Central memory CD8-positive, alpha-beta T cell (primary cell): ENCODE results near the gene CNTN1.

Source experiments
- ATAC-seq: fragments of 150-1000 bp; cut with Tn5 transposase; replicated peaks from 2 replicates; pipeline ENCODE4 v1.10.0; 2022; ENCODE audit warnings: mild to moderate bottlenecking, moderate FRiP score, moderate number of reproducible peaks; ENCODE audit not compliant: poor library complexity, severe bottlenecking; ENCODE audit errors: extremely low read depth
- DNase-seq, 2 donors: peaks; one replicate each; pipeline ENCODE4 v3.0.0; 2021; ENCODE audit warnings: low spot score in 2 of 2
- H3K27ac Mint-ChIP-seq: one replicate; pipeline ENCODE4 v1.8.0; 2022; ENCODE audit warnings: low read depth, mild to moderate bottlenecking, moderate library complexity, mixed read lengths
- H3K27me3 Mint-ChIP-seq: one replicate; pipeline ENCODE4 v1.8.0; 2022; ENCODE audit warnings: mixed read lengths
- H3K36me3 Mint-ChIP-seq: one replicate; pipeline ENCODE4 v1.8.0; 2022; ENCODE audit warnings: mild to moderate bottlenecking, moderate library complexity, mixed read lengths; ENCODE audit not compliant: insufficient read depth
- H3K4me1 Mint-ChIP-seq: one replicate; pipeline ENCODE4 v1.8.0; 2022; ENCODE audit warnings: mixed read lengths
- H3K4me3 Mint-ChIP-seq: one replicate; pipeline ENCODE4 v1.8.0; 2022; ENCODE audit warnings: mild to moderate bottlenecking, moderate library complexity, mixed read lengths
- H3K9me3 Mint-ChIP-seq: one replicate; pipeline ENCODE4 v1.8.0; 2022; ENCODE audit warnings: mixed read lengths

CNTN1 gene

DNA sequence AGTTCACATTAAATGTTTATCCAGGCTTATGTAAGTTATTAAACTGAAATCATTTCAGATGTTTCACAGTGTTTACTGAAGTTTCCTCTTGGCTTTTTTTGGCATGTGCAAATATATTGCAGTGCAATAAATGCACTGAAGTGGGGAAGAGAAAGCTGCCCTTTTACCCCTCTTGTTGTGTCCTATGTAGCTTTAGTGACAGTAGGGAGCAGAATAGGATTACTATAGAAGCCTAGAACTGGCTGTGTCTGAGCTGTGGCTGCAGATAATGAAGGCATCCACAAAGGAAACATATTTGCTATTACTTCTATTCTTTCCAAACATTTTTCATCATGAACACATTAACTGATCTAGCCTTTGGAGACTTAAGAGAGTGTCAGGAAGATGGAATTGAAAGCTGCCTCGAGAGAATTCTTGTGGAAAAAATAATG lies 24.1 kb upstream of the CNTN1 start:
- no peak overlapping the region for H3K4me3 Mint-ChIP-seq
- no peak for ATAC-seq
- no peaks in the 10 kb centered on the region for H3K4me1 Mint-ChIP-seq
- H3K36me3 Mint-ChIP-seq, result no peaks in the 10 kb centered on the region
- H3K9me3 Mint-ChIP-seq, result no peaks in the 10 kb centered on the region
- H3K27ac Mint-ChIP-seq, result no peak overlapping the region
- DNase-seq, result no peak
- H3K27me3 Mint-ChIP-seq, result no peaks in the 10 kb centered on the region

- Mint-ChIP-seq H3K27ac (no peak overlapping the region), H3K36me3 (no peaks in the 10 kb centered on the region), H3K4me3 (no peak overlapping the region), H3K27me3 (no peaks in the 10 kb centered on the region), H3K9me3 (peaks cover 4% of the 10 kb centered on the region), H3K4me1 (no peaks in the 10 kb centered on the region)
- DNase-seq (no peak), ATAC-seq (no peak)
Observed at GRCh38 chr12:40672741-40673271, 19.4 kb upstream of the CNTN1 start.

DNA sequence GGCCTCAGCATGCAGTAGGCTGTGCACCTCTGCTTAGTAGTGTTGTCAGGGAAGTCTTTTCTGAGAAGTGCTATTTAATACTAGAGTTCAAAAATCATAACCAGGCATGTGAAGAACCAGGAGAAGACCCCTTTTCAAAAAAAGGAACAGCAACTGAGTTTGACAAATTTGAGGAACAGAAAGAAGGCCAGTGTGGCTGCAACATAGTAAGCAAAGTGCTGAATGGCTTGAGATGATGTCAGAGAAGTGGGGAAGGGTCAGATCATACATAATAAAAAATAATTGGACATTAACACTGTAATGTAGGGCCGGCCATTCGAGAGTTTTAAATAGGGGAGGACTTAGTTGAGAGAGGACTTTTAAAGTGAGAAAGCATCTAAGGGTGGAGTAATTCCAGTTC lies 11.1 kb upstream of the CNTN1 start:
- no peaks in the 10 kb centered on the region for H3K4me1 Mint-ChIP-seq
- H3K27ac Mint-ChIP-seq, result no peak overlapping the region
- ATAC-seq (no peak), DNase-seq (no peak)
- H3K4me3 Mint-ChIP-seq, result no peak overlapping the region
- H3K27me3 Mint-ChIP-seq, result no peaks in the 10 kb centered on the region
- H3K36me3 Mint-ChIP-seq, result peaks cover 2% of the 10 kb centered on the region
- H3K9me3 Mint-ChIP-seq, result peaks cover 32% of the 10 kb centered on the region

DNA sequence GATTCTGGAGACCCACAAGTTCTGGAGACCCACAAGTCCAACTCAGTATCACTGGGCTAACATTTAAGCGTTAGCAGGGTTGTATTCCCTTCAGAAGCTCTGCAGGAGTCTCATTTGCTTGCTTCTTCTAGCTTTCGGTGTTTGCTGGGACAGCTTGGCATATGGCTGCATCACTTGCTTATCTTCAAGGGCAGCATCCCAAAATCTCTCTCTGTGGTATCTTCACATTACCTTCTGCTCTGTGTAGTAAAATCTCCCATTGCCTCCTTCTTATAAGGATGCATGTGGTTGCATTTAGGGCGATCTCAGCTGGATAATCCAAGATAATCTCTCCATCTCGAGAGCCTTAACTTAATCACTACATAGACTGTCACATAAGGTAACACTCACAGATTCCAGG lies 7.3 kb upstream of the CNTN1 start:
- H3K4me1 Mint-ChIP-seq, result no peaks in the 10 kb centered on the region
- no peak for ATAC-seq

GRCh38 chr12:40688085-40688725 lies 4.0 kb upstream of the CNTN1 start:
- no peak overlapping the region for H3K4me3 Mint-ChIP-seq
- no peak for DNase-seq
- no peaks in the 10 kb centered on the region for H3K4me1 Mint-ChIP-seq

More for the DNA sequence above, 7.3 kb upstream of the CNTN1 start:
- no peak overlapping the region for H3K4me3 Mint-ChIP-seq
- H3K36me3 Mint-ChIP-seq, result peaks cover 2% of the 10 kb centered on the region
- no peaks in the 10 kb centered on the region for H3K27me3 Mint-ChIP-seq
- H3K27ac Mint-ChIP-seq, result no peak overlapping the region
- H3K9me3 Mint-ChIP-seq, result peaks cover 20% of the 10 kb centered on the region
- no peak for DNase-seq

GRCh38 chr12:40689576-40689975 lies 2.7 kb upstream of the CNTN1 start:
- no peaks in the 10 kb centered on the region for H3K9me3 Mint-ChIP-seq
- DNase-seq (no peak), ATAC-seq (no peak)
- H3K27me3 Mint-ChIP-seq, result no peaks in the 10 kb centered on the region
- no peaks in the 10 kb centered on the region for H3K36me3 Mint-ChIP-seq
- no peak overlapping the region for H3K27ac Mint-ChIP-seq
- H3K4me1 Mint-ChIP-seq, result no peaks in the 10 kb centered on the region
- no peak overlapping the region for H3K4me3 Mint-ChIP-seq

More at GRCh38 chr12:40688085-40688725, 4.0 kb upstream of the CNTN1 start:
- ATAC-seq, result no peak
- Mint-ChIP-seq H3K27me3 (no peaks in the 10 kb centered on the region), H3K9me3 (peaks cover 4% of the 10 kb centered on the region), H3K27ac (no peak overlapping the region), H3K36me3 (no peaks in the 10 kb centered on the region)

DNA sequence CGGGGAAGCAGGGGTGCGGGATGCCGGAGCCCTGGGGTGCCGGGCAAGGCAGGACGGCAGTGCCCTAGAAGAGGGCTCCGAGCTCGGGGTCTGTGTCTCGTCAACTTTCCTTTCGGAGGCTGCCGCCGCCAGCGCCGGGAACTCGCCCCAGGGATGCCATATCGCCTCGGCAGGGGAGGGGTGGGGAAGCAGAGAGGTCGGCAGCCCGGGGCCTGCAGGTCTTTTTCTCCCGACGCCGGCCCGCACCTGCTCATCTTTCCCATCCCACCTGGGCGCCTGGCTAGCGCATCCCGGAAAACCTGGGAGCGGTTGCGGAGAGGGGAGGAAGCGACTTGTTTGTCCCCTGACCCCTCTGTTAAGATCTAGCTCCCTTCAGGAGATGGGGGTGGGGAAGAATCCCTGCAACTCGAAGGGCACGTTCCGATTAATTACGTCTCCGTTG lies 547 bp downstream of the CNTN1 start:
- Mint-ChIP-seq H3K27ac (no peak overlapping the region), H3K4me3 (no peak overlapping the region), H3K27me3 (no peaks in the 10 kb centered on the region), H3K36me3 (no peaks in the 10 kb centered on the region), H3K9me3 (no peaks in the 10 kb centered on the region), H3K4me1 (no peaks in the 10 kb centered on the region)
- no peak for ATAC-seq
- no peak for DNase-seq

GRCh38 chr12:40693207-40693821 lies 1.1 kb downstream of the CNTN1 start:
- Mint-ChIP-seq H3K36me3 (no peaks in the 10 kb centered on the region), H3K27me3 (no peaks in the 10 kb centered on the region), H3K4me3 (no peak overlapping the region), H3K27ac (no peak overlapping the region), H3K4me1 (no peaks in the 10 kb centered on the region), H3K9me3 (no peaks in the 10 kb centered on the region)
- ATAC-seq, result no peak
- no peak for DNase-seq

DNA sequence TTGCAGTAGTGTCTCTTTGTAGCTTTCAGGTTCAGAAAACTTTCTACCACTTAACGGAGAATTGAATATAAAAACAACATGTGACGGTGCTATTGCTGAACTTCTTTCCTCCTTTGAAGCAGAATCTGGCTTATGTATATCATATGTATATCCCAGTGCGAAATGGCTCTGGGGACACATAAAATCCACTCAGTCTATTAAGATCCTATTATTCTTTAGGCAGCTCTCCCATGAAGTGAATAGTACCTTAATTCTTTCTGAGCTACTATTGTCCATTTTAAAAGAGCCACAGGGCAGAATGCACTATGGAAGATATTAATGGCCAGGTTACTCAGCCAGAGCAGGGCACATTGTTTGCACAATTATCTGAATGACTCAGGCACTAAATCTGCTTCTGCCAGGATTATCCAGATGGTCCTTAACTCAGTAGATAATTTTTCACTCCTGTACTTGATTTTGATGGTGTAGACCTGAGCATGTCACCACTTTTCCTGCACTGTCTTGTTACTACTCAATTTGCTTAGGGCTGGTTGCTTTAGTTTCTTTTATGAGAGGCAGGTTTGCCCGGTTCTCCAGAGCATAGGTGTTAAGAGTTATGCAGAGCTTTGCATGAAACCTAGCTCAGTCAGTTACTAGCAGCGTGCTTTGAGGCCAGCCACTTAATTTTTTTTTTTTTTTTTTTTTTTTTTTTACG lies 5.5 kb downstream of the CNTN1 start:
- Mint-ChIP-seq H3K4me3 (no peak overlapping the region), H3K27ac (no peak overlapping the region), H3K27me3 (no peaks in the 10 kb centered on the region), H3K36me3 (no peaks in the 10 kb centered on the region), H3K4me1 (no peaks in the 10 kb centered on the region), H3K9me3 (peaks cover 6% of the 10 kb centered on the region)
- ATAC-seq, result no peak
- no peak for DNase-seq

GRCh38 chr12:40701756-40702155 lies 9.5 kb downstream of the CNTN1 start:
- Mint-ChIP-seq H3K27ac (no peak overlapping the region), H3K4me1 (no peaks in the 10 kb centered on the region), H3K36me3 (no peaks in the 10 kb centered on the region), H3K9me3 (peaks cover 12% of the 10 kb centered on the region), H3K27me3 (no peaks in the 10 kb centered on the region), H3K4me3 (no peak overlapping the region)
- no peak for DNase-seq
- ATAC-seq, result no peak

GRCh38 chr12:40711121-40711520 lies 18.9 kb downstream of the CNTN1 start:
- no peak overlapping the region for H3K4me3 Mint-ChIP-seq
- H3K36me3 Mint-ChIP-seq, result peaks cover 1% of the 10 kb centered on the region
- H3K4me1 Mint-ChIP-seq, result no peaks in the 10 kb centered on the region
- DNase-seq (no peak), ATAC-seq (no peak)
- H3K27ac Mint-ChIP-seq, result no peak overlapping the region
- peaks cover 20% of the 10 kb centered on the region for H3K9me3 Mint-ChIP-seq
- H3K27me3 Mint-ChIP-seq, result no peaks in the 10 kb centered on the region

DNA sequence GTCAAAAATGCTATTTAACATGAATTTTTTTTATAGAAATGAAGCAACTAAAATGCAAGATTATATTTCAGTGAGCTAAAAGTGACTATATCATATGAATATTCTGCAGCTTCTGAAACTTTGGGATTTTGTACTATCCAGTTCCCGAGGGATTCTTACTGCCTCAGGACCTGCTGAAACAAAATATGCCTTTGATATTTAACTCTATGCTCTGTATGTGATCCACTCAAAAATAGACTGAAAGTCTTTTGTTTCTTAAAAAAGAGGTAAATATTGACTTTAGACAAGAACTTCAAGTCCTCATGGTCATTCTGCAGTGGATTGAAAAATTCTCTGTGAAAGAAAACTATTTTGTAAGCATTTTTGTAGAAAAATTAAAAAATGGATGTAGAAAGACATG lies 22.4 kb downstream of the CNTN1 start:
- Mint-ChIP-seq H3K27me3 (no peaks in the 10 kb centered on the region), H3K4me1 (no peaks in the 10 kb centered on the region), H3K4me3 (no peak overlapping the region), H3K36me3 (peaks cover 1% of the 10 kb centered on the region), H3K9me3 (peaks cover 24% of the 10 kb centered on the region), H3K27ac (no peak overlapping the region)
- ATAC-seq, result no peak
- DNase-seq, result no peak

DNA sequence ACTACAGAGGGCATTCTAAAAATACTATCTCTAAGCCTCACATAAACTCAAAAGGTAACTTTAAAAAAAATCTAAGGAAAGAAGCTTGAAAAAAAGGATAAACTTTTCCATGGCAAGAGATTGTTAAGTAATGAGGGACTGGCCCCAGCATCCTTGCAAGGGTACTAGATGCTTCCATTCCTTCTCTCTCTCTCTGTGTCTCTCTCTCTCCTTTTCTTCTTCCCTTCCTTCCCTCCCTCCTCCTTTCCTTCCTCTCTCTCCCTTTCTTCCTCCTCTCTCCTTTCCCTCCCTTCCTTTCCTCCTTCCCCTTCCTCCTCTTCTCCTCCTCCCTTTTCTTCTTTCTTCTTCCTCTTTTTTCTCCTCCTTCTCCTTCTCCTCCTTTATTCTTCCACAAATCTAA lies 23.8 kb downstream of the CNTN1 start:
- no peaks in the 10 kb centered on the region for H3K27me3 Mint-ChIP-seq
- H3K9me3 Mint-ChIP-seq, result peaks cover 24% of the 10 kb centered on the region
- H3K4me1 Mint-ChIP-seq, result no peaks in the 10 kb centered on the region
- H3K36me3 Mint-ChIP-seq, result peaks cover 1% of the 10 kb centered on the region
- no peak overlapping the region for H3K27ac Mint-ChIP-seq
- no peak for ATAC-seq
- DNase-seq, result no peak
- H3K4me3 Mint-ChIP-seq, result no peak overlapping the region
